BLaER1 (cell line): ENCODE results near the gene BNC2.

Experiments
- H3K27ac ChIP-seq: shearing (Covaris generic); formaldehyde crosslinking; 2 replicates; pipeline ENCODE4 v1.8.1; 2022
- H3K27me3 ChIP-seq: shearing (Covaris generic); formaldehyde crosslinking; 2 replicates; pipeline ENCODE4 v1.8.1; 2022
- H3K36me3 ChIP-seq: shearing (Covaris generic); formaldehyde crosslinking; 2 replicates; pipeline ENCODE4 v1.8.1; 2022
- H3K4me1 ChIP-seq: shearing (Covaris generic); formaldehyde crosslinking; 2 replicates; pipeline ENCODE4 v1.8.1; 2022
- H3K4me2 ChIP-seq: shearing (Covaris generic); formaldehyde crosslinking; 2 replicates; pipeline ENCODE4 v1.8.1; 2022
- H3K4me3 ChIP-seq: shearing (Covaris generic); formaldehyde crosslinking; 2 replicates; pipeline ENCODE4 v1.8.1; 2022
- H3K9ac ChIP-seq: shearing (Covaris generic); formaldehyde crosslinking; 2 replicates; pipeline ENCODE4 v1.8.1; 2022
- H3K9me3 ChIP-seq: shearing (Covaris generic); formaldehyde crosslinking; 2 replicates; pipeline ENCODE4 v1.8.1; 2022
- H4K20me1 ChIP-seq: shearing (Covaris generic); formaldehyde crosslinking; 2 replicates; pipeline ENCODE4 v1.8.1; 2022
- Cebpa-rat ChIP-seq: shearing (Covaris generic); IDR thresholded peaks from 2 replicates; pipeline ENCODE4 v1.8.1; 2022

The BNC2 gene

GRCh38 chr9:16673171-16673570 lies 197.3 kb downstream of the BNC2 start:
- no peaks in the 10 kb centered on the region for H3K9me3 ChIP-seq
- H3K27me3 ChIP-seq, result no peaks in the 10 kb centered on the region
- H3K27ac ChIP-seq, result no peak overlapping the region
- H3K9ac ChIP-seq, result no peak overlapping the region
- no peaks in the 10 kb centered on the region for H3K36me3 ChIP-seq
- peaks cover 44% of the 10 kb centered on the region for H3K4me1 ChIP-seq
- H3K4me3 ChIP-seq, result no peak overlapping the region
- TF ChIP-seq Cebpa-rat, result no peak
- no peaks in the 10 kb centered on the region for H4K20me1 ChIP-seq
- H3K4me2 ChIP-seq, result no peak overlapping the region

DNA sequence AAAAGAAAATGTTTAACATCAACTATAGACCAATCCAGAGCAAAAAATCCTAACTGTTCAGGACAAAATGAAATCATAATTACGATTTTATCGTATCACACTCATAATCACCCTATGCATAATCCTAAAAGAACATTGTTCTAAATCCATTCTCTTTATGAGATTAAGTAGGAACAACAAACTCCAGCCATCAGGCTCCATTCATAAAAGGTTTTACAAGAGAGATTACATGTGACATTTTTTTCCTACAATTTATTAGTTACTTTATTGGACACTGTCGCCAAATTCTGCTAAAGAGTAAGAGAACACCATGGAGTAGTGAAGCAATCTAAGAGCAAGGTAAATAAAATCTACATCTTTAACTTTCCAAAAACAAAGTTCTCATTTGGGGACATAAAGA lies 198.0 kb downstream of the BNC2 start:
- no peaks in the 10 kb centered on the region for H3K9me3 ChIP-seq
- peaks cover 42% of the 10 kb centered on the region for H3K4me1 ChIP-seq
- no peak overlapping the region for H3K9ac ChIP-seq
- H3K4me2 ChIP-seq, result peak overlapping the region; percentile 76
- H3K4me3 ChIP-seq, result no peak overlapping the region
- no peaks in the 10 kb centered on the region for H3K36me3 ChIP-seq
- H3K27ac ChIP-seq, result no peak overlapping the region
- H4K20me1 ChIP-seq, result no peaks in the 10 kb centered on the region
- H3K27me3 ChIP-seq, result no peaks in the 10 kb centered on the region
- no peak for TF ChIP-seq Cebpa-rat

- peak overlapping the region; percentile 26; the same call in 1 of the 2 replicates for H3K9ac ChIP-seq
- H3K4me3 ChIP-seq, result no peak overlapping the region
- no peak for TF ChIP-seq Cebpa-rat
- peak overlapping the region; percentile 50 for H3K27ac ChIP-seq
- H3K4me2 ChIP-seq, result peak overlapping the region; percentile 76
- H3K4me1 ChIP-seq, result peaks cover 42% of the 10 kb centered on the region
- no peaks in the 10 kb centered on the region for H3K9me3 ChIP-seq
- no peaks in the 10 kb centered on the region for H4K20me1 ChIP-seq
- no peaks in the 10 kb centered on the region for H3K27me3 ChIP-seq
- no peaks in the 10 kb centered on the region for H3K36me3 ChIP-seq
Observed at GRCh38 chr9:16671591-16672137, 198.8 kb downstream of the BNC2 start.

DNA sequence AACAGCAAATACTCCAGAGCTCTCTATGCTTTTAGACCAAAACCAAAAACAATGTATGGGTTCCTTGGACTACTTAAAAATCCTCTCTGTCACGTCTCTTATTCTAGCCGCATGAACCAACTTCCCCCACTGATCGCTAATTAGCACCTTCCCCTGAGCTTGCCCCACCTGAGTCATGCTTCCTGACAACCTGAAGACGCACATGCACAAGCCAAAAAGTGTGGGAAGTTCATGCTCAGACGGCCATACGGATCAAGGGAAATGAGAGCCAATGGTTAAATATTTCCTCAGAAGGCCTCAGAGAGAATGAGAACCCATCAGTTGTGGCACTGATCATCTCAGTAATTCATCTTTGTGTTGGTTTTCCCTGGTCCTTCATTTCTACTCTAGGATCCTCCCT lies 199.7 kb downstream of the BNC2 start:
- Histone ChIP-seq H3K9ac (no peak overlapping the region), H3K4me3 (no peak overlapping the region), H3K9me3 (no peaks in the 10 kb centered on the region), H3K27ac (no peak overlapping the region), H3K27me3 (no peaks in the 10 kb centered on the region), H3K36me3 (no peaks in the 10 kb centered on the region), H3K4me1 (peaks cover 42% of the 10 kb centered on the region), H4K20me1 (no peaks in the 10 kb centered on the region), H3K4me2 (peak overlapping the region; percentile 76)
- no peak for TF ChIP-seq Cebpa-rat

DNA sequence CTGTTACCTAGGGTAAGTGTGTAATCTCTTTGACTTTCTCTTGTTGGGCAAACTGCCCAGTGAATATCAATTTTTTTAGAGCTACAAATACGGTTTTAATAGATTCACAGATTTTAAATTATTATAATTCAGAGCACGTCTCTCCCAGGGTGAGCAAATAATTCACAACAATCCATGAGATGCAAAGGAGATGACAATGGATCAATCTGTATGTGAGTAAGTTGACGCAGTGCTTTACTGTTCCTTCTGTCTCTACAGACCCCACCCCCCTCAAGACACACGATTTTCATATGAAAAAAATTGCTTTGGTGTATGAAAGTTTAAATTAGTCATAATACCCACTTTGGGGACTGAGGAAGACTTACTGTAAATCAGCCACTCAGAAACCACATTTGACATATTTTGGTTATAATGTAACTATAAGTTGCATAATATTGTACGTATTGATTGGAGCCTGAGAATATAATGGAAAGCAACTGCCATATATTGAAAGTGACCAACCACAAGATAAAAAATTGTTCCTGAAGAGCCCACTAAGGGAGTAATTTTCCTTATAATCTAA lies 201.7 kb downstream of the BNC2 start:
- no peak overlapping the region for H3K4me3 ChIP-seq
- peaks cover 42% of the 10 kb centered on the region for H3K4me1 ChIP-seq
- H3K27ac ChIP-seq, result no peak overlapping the region
- H3K4me2 ChIP-seq, result no peak overlapping the region
- H4K20me1 ChIP-seq, result no peaks in the 10 kb centered on the region
- no peak overlapping the region for H3K9ac ChIP-seq
- H3K36me3 ChIP-seq, result no peaks in the 10 kb centered on the region
- no peaks in the 10 kb centered on the region for H3K9me3 ChIP-seq
- TF ChIP-seq Cebpa-rat, result no peak
- no peaks in the 10 kb centered on the region for H3K27me3 ChIP-seq

GRCh38 chr9:16664211-16664610 lies 206.3 kb downstream of the BNC2 start:
- no peak for TF ChIP-seq Cebpa-rat
- H4K20me1 ChIP-seq, result no peaks in the 10 kb centered on the region
- no peaks in the 10 kb centered on the region for H3K9me3 ChIP-seq
- no peak overlapping the region for H3K4me3 ChIP-seq
- no peak overlapping the region for H3K4me2 ChIP-seq
- H3K4me1 ChIP-seq, result peaks cover 3% of the 10 kb centered on the region; the same call in 1 of the 2 replicates
- no peaks in the 10 kb centered on the region for H3K27me3 ChIP-seq
- H3K27ac ChIP-seq, result no peak overlapping the region
- H3K9ac ChIP-seq, result no peak overlapping the region
- no peaks in the 10 kb centered on the region for H3K36me3 ChIP-seq

- no peaks in the 10 kb centered on the region for H4K20me1 ChIP-seq
- H3K4me1 ChIP-seq, result peaks cover 5% of the 10 kb centered on the region
- no peaks in the 10 kb centered on the region for H3K27me3 ChIP-seq
- no peak overlapping the region for H3K4me3 ChIP-seq
- no peaks in the 10 kb centered on the region for H3K36me3 ChIP-seq
- H3K9me3 ChIP-seq, result no peaks in the 10 kb centered on the region
- H3K27ac ChIP-seq, result no peak overlapping the region
- no peak overlapping the region for H3K4me2 ChIP-seq
- no peak for TF ChIP-seq Cebpa-rat
- no peak overlapping the region for H3K9ac ChIP-seq
Observed at GRCh38 chr9:16661816-16662215, 208.7 kb downstream of the BNC2 start.

DNA sequence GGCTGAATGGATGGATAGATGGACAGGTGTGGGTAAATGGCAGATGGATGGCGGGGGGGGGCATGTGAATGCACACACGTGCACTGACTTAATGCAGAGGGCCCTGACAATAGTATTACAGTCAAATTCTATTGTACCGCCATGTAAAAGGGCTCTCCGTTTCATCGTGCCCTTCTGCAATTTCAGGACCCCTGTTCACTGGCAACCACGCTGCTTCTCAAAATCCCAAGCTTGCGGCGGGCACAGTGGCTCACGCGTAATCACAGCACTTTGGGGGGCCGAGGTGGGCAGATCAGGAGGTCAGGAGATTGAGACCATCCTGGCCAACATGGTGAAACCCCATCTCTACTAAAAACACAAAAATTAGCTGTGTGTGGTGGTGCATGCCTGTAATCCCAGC lies 211.4 kb downstream of the BNC2 start:
- TF ChIP-seq Cebpa-rat, result no peak
- Histone ChIP-seq H3K9ac (no peak overlapping the region), H3K27me3 (no peaks in the 10 kb centered on the region), H3K4me1 (peaks cover 20% of the 10 kb centered on the region), H3K4me2 (no peak overlapping the region), H3K27ac (no peak overlapping the region), H4K20me1 (no peaks in the 10 kb centered on the region), H3K4me3 (no peak overlapping the region), H3K36me3 (no peaks in the 10 kb centered on the region), H3K9me3 (no peaks in the 10 kb centered on the region)

DNA sequence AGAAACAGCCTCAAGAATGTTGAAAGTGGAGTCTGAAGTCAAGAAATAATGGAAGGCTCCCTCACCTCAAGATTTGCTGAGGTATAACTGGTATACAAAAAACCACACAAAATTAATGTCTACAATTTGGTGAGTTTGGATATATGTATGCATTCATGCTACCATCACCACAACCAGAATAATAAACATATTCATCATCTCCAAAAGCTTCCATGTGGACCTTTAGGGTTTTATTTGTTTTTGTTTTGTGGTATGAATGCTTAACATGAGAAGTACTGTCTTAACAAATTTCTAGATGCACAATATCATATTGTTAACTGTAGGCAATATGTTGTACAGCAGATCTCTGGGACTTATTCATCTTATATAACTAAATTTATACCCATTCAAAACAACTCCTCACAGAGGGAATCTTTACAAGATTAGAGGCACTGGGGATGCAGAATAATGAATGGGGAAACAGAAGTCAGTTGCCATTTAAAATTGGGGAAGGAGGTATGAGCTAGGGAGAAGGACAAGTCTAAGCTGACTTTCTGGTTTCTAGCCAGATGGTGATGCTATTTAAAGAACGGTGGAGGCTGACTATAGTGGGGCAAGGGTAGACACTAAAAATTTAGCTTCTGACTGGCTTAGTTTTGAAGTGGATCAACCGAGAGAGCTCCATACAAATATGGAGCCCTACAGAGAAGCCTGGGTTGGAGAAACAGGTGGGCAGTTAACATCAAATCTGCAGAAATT lies 213.9 kb downstream of the BNC2 start:
- no peak for TF ChIP-seq Cebpa-rat
- Histone ChIP-seq H4K20me1 (no peaks in the 10 kb centered on the region), H3K27ac (no peak overlapping the region), H3K4me3 (no peak overlapping the region), H3K4me1 (peaks cover 35% of the 10 kb centered on the region), H3K9ac (no peak overlapping the region), H3K27me3 (no peaks in the 10 kb centered on the region), H3K36me3 (no peaks in the 10 kb centered on the region), H3K9me3 (no peaks in the 10 kb centered on the region), H3K4me2 (peak overlapping the region; percentile 48)

DNA sequence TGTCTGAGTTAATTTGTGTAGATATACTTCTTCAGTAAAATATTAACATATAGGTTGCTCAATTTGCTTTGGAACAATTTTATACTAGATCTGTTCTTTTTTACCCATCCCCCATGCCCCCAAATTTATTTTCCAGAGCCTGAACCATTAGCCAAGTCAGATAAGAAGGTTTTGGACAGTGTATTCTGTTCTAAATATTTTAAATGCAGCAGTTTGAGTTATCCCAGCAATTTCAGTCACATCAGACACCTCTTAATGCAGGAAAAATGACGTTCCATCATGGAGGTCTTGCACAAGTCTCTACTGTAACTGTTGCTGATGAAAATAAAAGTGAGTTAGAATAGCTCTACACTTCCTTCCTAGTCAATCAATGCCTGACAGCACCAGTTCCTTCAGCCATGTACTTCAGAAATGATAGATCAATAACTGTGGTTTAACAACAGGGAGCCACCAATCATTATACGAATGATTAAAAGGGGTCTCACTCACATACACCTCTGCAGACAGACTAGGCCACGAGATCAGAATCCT lies 215.8 kb downstream of the BNC2 start:
- H3K4me3 ChIP-seq, result no peak overlapping the region

More for the DNA sequence above, 215.8 kb downstream of the BNC2 start:
- Histone ChIP-seq H3K9ac (no peak overlapping the region), H4K20me1 (no peaks in the 10 kb centered on the region), H3K4me1 (peaks cover 35% of the 10 kb centered on the region), H3K4me2 (no peak overlapping the region), H3K27ac (no peak overlapping the region), H3K9me3 (no peaks in the 10 kb centered on the region), H3K36me3 (no peaks in the 10 kb centered on the region), H3K27me3 (no peaks in the 10 kb centered on the region)
- TF ChIP-seq Cebpa-rat, result no peak
